Brain microvascular endothelial cell (primary cell): ENCODE data around the gene HMCN1.

ENCODE experiments used
- DNase-seq: peaks from one replicate; pipeline ENCODE4 v3.0.0-alpha.2; 2020
- H3K27ac ChIP-seq: fragments of 250-450 bp; sonication (Bioruptor Pico); 2 replicates; pipeline ENCODE4 v1.5.1; 2020; ENCODE audit warnings: mild to moderate bottlenecking, moderate library complexity
- H3K27me3 ChIP-seq: fragments of 250-450 bp; sonication (Bioruptor Pico); replicated peaks from 2 replicates; pipeline ENCODE4 v1.5.1; 2020; ENCODE audit warnings: mild to moderate bottlenecking
- H3K36me3 ChIP-seq: fragments of 250-450 bp; sonication (Bioruptor Pico); replicated peaks from 2 replicates; pipeline ENCODE4 v1.5.1; 2020; ENCODE audit warnings: mild to moderate bottlenecking
- H3K4me3 ChIP-seq: 2 replicates; pipeline ENCODE4 v1.5.1; 2011; ENCODE audit warnings: low read depth, mild to moderate bottlenecking, control low read depth, low read length, moderate library complexity
- in situ Hi-C: cut with HindIII; loops from 2 replicates; pipeline ENCODE4 v1.10.0; 2017; ENCODE audit warnings: low sequenced_read_pairs, low pct_ligation_motif_present
- TF ChIP-seq, protein P1 (sequence below): IDR thresholded peaks from 2 replicates; pipeline ENCODE4 v1.5.1; 2011; ENCODE audit warnings: low read depth, mild to moderate bottlenecking, moderate library complexity, low read length, control low read depth, inconsistent platforms; ENCODE audit errors: missing control alignments

HMCN1 gene

DNA sequence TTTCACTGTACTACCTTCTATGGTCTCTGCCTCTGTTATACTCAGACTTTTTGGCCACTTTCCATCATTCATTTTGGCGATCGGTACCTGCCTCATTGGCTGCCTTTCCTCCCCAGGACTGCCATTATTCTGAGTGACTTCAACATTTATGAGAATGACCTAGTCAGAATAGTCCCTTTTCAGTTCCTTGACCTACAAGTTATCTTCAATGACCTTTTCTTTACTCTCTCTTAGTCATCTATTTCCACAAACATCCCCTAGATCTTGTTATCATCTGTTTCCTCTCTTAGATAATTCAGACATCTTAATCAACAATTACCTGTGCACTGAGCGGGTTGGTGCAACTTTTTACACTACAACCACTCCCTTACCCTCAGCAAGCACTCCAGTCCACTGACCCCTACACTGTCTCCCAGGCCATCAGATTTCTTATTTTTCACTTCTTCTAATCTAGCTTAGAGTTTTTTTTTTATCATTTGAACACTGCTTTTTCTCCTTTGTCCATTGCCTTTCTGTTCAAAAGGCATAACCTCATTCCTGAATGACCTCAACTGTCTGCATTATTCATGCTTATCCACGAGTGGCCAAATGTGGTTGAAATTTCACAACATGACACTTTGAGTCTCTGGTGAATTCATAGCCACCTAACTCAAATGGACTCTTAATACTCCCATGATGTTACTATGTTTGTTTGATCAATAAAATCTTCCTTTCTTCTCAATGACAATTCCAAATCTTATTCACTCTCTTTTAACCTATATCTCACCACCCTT lies 112.7 kb downstream of the HMCN1 start:
- in situ Hi-C loops, result no loop called here
- no peaks in the 10 kb centered on the region for H3K36me3 ChIP-seq
- H3K4me3 ChIP-seq, result no peak overlapping the region
- no peak overlapping the region for H3K27ac ChIP-seq
- DNase-seq, result peak; percentile 57
- H3K27me3 ChIP-seq, result no peaks in the 10 kb centered on the region
- TF ChIP-seq, protein P1, sequence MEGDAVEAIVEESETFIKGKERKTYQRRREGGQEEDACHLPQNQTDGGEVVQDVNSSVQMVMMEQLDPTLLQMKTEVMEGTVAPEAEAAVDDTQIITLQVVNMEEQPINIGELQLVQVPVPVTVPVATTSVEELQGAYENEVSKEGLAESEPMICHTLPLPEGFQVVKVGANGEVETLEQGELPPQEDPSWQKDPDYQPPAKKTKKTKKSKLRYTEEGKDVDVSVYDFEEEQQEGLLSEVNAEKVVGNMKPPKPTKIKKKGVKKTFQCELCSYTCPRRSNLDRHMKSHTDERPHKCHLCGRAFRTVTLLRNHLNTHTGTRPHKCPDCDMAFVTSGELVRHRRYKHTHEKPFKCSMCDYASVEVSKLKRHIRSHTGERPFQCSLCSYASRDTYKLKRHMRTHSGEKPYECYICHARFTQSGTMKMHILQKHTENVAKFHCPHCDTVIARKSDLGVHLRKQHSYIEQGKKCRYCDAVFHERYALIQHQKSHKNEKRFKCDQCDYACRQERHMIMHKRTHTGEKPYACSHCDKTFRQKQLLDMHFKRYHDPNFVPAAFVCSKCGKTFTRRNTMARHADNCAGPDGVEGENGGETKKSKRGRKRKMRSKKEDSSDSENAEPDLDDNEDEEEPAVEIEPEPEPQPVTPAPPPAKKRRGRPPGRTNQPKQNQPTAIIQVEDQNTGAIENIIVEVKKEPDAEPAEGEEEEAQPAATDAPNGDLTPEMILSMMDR, result no peak

DNA sequence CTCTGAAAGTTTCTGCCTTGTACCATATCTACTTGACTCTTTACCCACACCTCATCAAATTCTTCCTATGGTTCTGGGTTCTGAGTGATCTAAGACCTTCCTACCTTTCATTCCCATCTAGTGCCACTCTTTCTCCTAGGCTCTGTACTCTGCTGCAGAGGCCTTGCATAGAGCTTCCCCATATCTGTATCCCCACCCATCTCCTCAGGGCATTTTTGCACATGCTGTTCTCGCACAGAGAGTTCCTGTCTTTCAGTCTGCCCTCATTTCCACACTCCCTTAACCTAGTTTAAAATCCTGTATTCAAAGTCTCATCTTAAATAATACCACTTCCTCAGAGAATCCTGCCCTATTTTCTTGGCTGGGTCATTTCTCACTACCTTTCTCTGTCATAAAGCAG lies 114.8 kb downstream of the HMCN1 start:
- Histone ChIP-seq H3K27ac (no peak overlapping the region), H3K27me3 (no peaks in the 10 kb centered on the region), H3K36me3 (no peaks in the 10 kb centered on the region), H3K4me3 (no peak overlapping the region)
- in situ Hi-C loops, result no loop called here
- TF ChIP-seq, protein P1, result no peak
- no peak for DNase-seq

- TF ChIP-seq, protein P1, result no peak
- no peak for DNase-seq
- in situ Hi-C loops, result no loop called here
- H3K4me3 ChIP-seq, result no peak overlapping the region
- H3K36me3 ChIP-seq, result no peaks in the 10 kb centered on the region
- H3K27ac ChIP-seq, result no peak overlapping the region
- no peaks in the 10 kb centered on the region for H3K27me3 ChIP-seq
Observed at GRCh38 chr1:185850366-185850765, 116.2 kb downstream of the HMCN1 start.

DNA sequence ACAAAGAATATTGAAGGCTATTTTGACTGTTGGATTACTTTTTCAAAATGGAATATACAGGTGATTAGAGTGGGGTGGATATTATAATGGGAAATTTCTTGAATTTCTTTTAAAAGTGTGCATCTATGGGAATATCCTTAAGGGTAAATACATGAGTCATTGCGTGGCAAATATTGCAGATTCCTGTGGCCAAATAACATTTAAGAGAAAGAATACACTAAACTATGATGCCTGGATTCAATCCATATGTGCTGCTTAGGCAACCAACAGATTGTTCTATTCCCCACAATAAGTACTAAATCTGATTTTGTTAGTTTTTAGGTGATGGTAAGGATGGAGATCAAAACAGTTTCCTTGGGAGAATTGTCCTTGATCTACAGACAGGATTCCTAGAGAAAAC lies 119.5 kb downstream of the HMCN1 start:
- H3K4me3 ChIP-seq, result no peak overlapping the region
- no peaks in the 10 kb centered on the region for H3K36me3 ChIP-seq
- in situ Hi-C loops, result no loop called here
- TF ChIP-seq, protein P1, result no peak
- no peaks in the 10 kb centered on the region for H3K27me3 ChIP-seq
- H3K27ac ChIP-seq, result peak overlapping the region; percentile 21
- peak; percentile 63 for DNase-seq

GRCh38 chr1:185856482-185856881 lies 122.3 kb downstream of the HMCN1 start:
- H3K36me3 ChIP-seq, result no peaks in the 10 kb centered on the region
- in situ Hi-C loops, result no loop called here
- DNase-seq, result no peak
- no peak overlapping the region for H3K4me3 ChIP-seq
- no peak overlapping the region for H3K27ac ChIP-seq
- H3K27me3 ChIP-seq, result no peaks in the 10 kb centered on the region
- TF ChIP-seq, protein P1, result no peak

- in situ Hi-C loops, result no loop called here
- TF ChIP-seq, protein P1, result no peak
- Histone ChIP-seq H3K27me3 (no peaks in the 10 kb centered on the region), H3K27ac (no peak overlapping the region), H3K4me3 (no peak overlapping the region), H3K36me3 (no peaks in the 10 kb centered on the region)
- DNase-seq, result no peak
Observed at GRCh38 chr1:185857442-185857841, 123.3 kb downstream of the HMCN1 start.
